B cell (primary cell): ENCODE data around the gene TMTC3. TPM values are rescaled to one million over a fixed set of nuclear protein-coding genes. Genes with fewer than 3 reads are reported as not detected.

Experiments used
- ATAC-seq: fragments of 200-7000 bp; cut with Tn5 transposase; one replicate; pipeline ENCODE4 v1.10.0; 2021; ENCODE audit warnings: low read depth, mild to moderate bottlenecking, moderate number of reproducible peaks, moderate library complexity
- CTCF ChIA-PET: fragments of 350-600 bp; sonication (Branson Sonifier 250); formaldehyde crosslinking; loops from one replicate; lab custom pipeline; 2021; ENCODE audit warnings: antibody characterized with exemption, inconsistent platforms; lab: Charles Lee
- POLR2A ChIA-PET: fragments of 350-600 bp; sonication (Branson Sonifier 250); formaldehyde crosslinking; loops from one replicate; lab custom pipeline; 2021; ENCODE audit warnings: antibody characterized with exemption; lab: Charles Lee
- DNase-seq: peaks from one replicate; pipeline ENCODE4 v3.0.0; 2013
- H2AFZ ChIP-seq: 2 replicates; pipeline ENCODE4 v1.6.1; 2012; ENCODE audit warnings: mild to moderate bottlenecking, low read depth, low read length; ENCODE audit not compliant: insufficient read depth, poor library complexity, severe bottlenecking
- H3K27ac ChIP-seq, 2 donors: 1 replicate in 1 of 2; 2 replicates in 1 of 2; pipeline ENCODE4 v1.5.1; 2012 to 2013; ENCODE audit warnings: low read length in 2 of 2, mild to moderate bottlenecking in 2 of 2, moderate library complexity in 1 of 2
- H3K27me3 ChIP-seq, 4 experiments: fragments of 200-600 bp in 1 of 4; sonication (generic) in 1 of 4; replicated peaks in 1 of 4; 1 replicate in 2 of 4; 2 replicates in 2 of 4; pipeline versions ENCODE4 v1.6.1 to v1.7.0; 2013 to 2016; ENCODE audit warnings: low read length in 3 of 4, mild to moderate bottlenecking in 2 of 4, mixed read lengths in 1 of 4, moderate library complexity in 1 of 4; ENCODE audit not compliant: insufficient read depth in 4 of 4, control insufficient read depth in 3 of 4; ENCODE audit errors: control extremely low read depth in 1 of 4
- H3K36me3 ChIP-seq, 2 experiments: replicated peaks in 1 of 2; 1 replicate in 1 of 2; 2 replicates in 1 of 2; pipeline versions ENCODE4 v1.6.1 to v1.7.1; 2013; ENCODE audit warnings: low read length in 1 of 2; ENCODE audit not compliant: insufficient read depth in 2 of 2, control insufficient read depth in 1 of 2; ENCODE audit errors: control extremely low read depth in 1 of 2, extremely low read depth in 1 of 2
- H3K4me1 ChIP-seq, 2 donors: fragments of 200-600 bp in 1 of 2; sonication (generic) in 1 of 2; 1 replicate in 1 of 2; 2 replicates in 1 of 2; pipeline versions ENCODE4 v1.5.1 to v1.6.1; 2013 to 2017; ENCODE audit warnings: low read length in 2 of 2; ENCODE audit not compliant: control insufficient read depth in 2 of 2, insufficient read depth in 2 of 2
- H3K4me2 ChIP-seq: replicated peaks from 2 replicates; pipeline ENCODE3; 2012; ENCODE audit warnings: mild to moderate bottlenecking, low read depth, low read length; ENCODE audit not compliant: poor library complexity, severe bottlenecking
- H3K4me3 ChIP-seq, 5 experiments: fragments of 200-600 bp in 1 of 5; sonication (generic) in 1 of 5; 1 replicate in 3 of 5; 2 replicates in 2 of 5; pipeline versions ENCODE4 v1.5.1 to v1.7.0; 2011 to 2016; ENCODE audit warnings: low read length in 4 of 5, mild to moderate bottlenecking in 4 of 5, low read depth in 2 of 5, control low read depth in 1 of 5, moderate library complexity in 1 of 5; ENCODE audit not compliant: insufficient read depth in 1 of 5; ENCODE audit errors: control extremely low read depth in 1 of 5, extremely low read depth in 1 of 5
- H3K79me2 ChIP-seq: fragments of 200-600 bp; sonication (generic); one replicate; pipeline ENCODE4 v1.6.0; 2016; ENCODE audit warnings: low read length; ENCODE audit not compliant: control insufficient read depth, insufficient read depth
- H3K9ac ChIP-seq: fragments of 200-600 bp; sonication (generic); 2 replicates; pipeline ENCODE4 v1.6.1; 2017; ENCODE audit warnings: mild to moderate bottlenecking, low read length, moderate library complexity
- H3K9me3 ChIP-seq, 3 donors: one replicate each; pipeline versions ENCODE4 v1.6.1 to v1.7.1; 2013; ENCODE audit warnings: low read length in 2 of 3; ENCODE audit not compliant: control insufficient read depth in 2 of 3, insufficient read depth in 1 of 3; ENCODE audit errors: control extremely low read depth in 1 of 3
- H4K20me1 ChIP-seq: 2 replicates; pipeline ENCODE4 v1.6.0; 2012; ENCODE audit warnings: mild to moderate bottlenecking, low read length; ENCODE audit not compliant: insufficient read depth, control insufficient read depth, poor library complexity, severe bottlenecking
- H3K27ac Mint-ChIP-seq: one replicate; pipeline ENCODE4 v1.8.0; 2021; ENCODE audit warnings: mixed read lengths
- H3K27me3 Mint-ChIP-seq: one replicate; pipeline ENCODE4 v1.8.0; 2021; ENCODE audit warnings: mixed read lengths
- H3K4me1 Mint-ChIP-seq: one replicate; pipeline ENCODE4 v1.8.0; 2021; ENCODE audit warnings: mixed read lengths
- H3K4me3 Mint-ChIP-seq: one replicate; pipeline ENCODE4 v1.8.0; 2021; ENCODE audit warnings: mixed read lengths
- H3K9me3 Mint-ChIP-seq: one replicate; pipeline ENCODE4 v1.8.0; 2022; ENCODE audit warnings: mixed read lengths; ENCODE audit not compliant: insufficient read depth
- EZH2 ChIP-seq: IDR thresholded peaks from 2 replicates; pipeline ENCODE4 v1.6.1; 2012; ENCODE audit warnings: borderline replicate concordance, low read depth, mild to moderate bottlenecking, moderate library complexity, low read length; ENCODE audit not compliant: insufficient read depth, poor library complexity, severe bottlenecking
- WGBS: methylation state at CpG from one replicate; pipeline ENCODE4 v1.1.5; 2013; ENCODE audit warnings: missing lambda C conversion rate; ENCODE audit not compliant: insufficient coverage; 5-methylcytosine and 5-hydroxymethylcytosine counted together
- intact Hi-C: fragments of 100-400 bp; cut with micrococcal nuclease; formaldehyde crosslinking; loops from one replicate; pipeline ENCODE4 v1.10.0; 2022
- polyA plus RNA-seq: library from polyadenylated mRNA; depleted of rRNA; stranded (reverse); fragments of >200 nt; gene quantifications from 2 replicates; pipeline ENCODE4 v1.2.3, GENCODE V29; 2012
- total RNA-seq, 2 donors: library from RNA; stranded (reverse); fragments of 120-200 nt in 1 of 2; gene quantifications; 1 replicate in 1 of 2; 2 replicates in 1 of 2; pipeline versions ENCODE4 v1.2.3 to v1.2.4, GENCODE V29; 2013 to 2022
- TF ChIP-seq, protein P1 (sequence below): fragments of 200-600 bp; IDR thresholded peaks from one replicate; pipeline ENCODE4 v1.8.0; 2022; ENCODE audit warnings: antibody characterized with exemption, mild to moderate bottlenecking

TMTC3 gene
- total and polyA plus RNA-seq, 2 donors (not counting 1 experiment from before 2014, with no cell fraction given), result 1.7 to 10.1 TPM

DNA sequence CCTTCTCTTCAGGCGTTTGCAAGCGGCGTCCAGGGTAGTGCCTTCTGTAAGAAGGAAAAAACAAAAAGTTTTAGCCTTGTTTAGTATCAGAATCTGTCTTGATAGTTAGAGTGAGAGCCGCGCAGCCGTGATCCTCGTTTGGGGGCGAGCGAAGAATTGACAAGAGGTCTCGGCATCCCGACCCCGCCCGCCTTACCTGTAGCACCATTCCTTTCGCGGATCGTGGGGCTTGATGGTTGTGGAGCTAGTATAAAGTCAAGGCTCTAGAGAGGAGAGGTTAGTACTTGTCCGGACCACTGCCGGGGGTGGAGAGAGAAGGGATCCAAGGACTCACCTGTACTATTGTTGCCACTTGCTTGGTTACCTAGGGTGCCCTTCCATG lies 494 bp downstream of the TMTC3 start:
- intact Hi-C loops, result loop anchor here (1.0 to 5.0 kb wide), 4 partner anchors 32 to 1382 kb away; partner anchors contain the start of gene GALNT4
- H3K4me1 Mint-ChIP-seq, result peaks cover 27% of the 10 kb centered on the region
- ATAC-seq (no peak), DNase-seq (no peak)
- Histone ChIP-seq H3K27me3 (no peaks in the 10 kb centered on the region), H3K79me2 (peaks cover 26% of the 10 kb centered on the region), H4K20me1 (no peaks in the 10 kb centered on the region), H3K27ac (peak overlapping the region; percentile 74 to 79), H3K36me3 (no peaks in the 10 kb centered on the region), H3K4me1 (peaks cover 12% of the 10 kb centered on the region in 2 donors), H3K9ac (peak overlapping the region; percentile 89), H3K9me3 (no peaks in the 10 kb centered on the region), H3K4me3 (peak overlapping the region; percentile 74 to 95 (median 82)), H2AFZ (peak overlapping the region; percentile 96), H3K4me2 (peak overlapping the region; percentile 81)
- POLR2A ChIA-PET, result no interaction called here
- peak overlapping the region; percentile 92 for H3K27ac Mint-ChIP-seq
- TF ChIP-seq, protein P1, sequence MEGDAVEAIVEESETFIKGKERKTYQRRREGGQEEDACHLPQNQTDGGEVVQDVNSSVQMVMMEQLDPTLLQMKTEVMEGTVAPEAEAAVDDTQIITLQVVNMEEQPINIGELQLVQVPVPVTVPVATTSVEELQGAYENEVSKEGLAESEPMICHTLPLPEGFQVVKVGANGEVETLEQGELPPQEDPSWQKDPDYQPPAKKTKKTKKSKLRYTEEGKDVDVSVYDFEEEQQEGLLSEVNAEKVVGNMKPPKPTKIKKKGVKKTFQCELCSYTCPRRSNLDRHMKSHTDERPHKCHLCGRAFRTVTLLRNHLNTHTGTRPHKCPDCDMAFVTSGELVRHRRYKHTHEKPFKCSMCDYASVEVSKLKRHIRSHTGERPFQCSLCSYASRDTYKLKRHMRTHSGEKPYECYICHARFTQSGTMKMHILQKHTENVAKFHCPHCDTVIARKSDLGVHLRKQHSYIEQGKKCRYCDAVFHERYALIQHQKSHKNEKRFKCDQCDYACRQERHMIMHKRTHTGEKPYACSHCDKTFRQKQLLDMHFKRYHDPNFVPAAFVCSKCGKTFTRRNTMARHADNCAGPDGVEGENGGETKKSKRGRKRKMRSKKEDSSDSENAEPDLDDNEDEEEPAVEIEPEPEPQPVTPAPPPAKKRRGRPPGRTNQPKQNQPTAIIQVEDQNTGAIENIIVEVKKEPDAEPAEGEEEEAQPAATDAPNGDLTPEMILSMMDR, result no peak
- no peak for TF ChIP-seq EZH2
- no peaks in the 10 kb centered on the region for H3K9me3 Mint-ChIP-seq
- H3K27me3 Mint-ChIP-seq, result no peaks in the 10 kb centered on the region
- peak overlapping the region; percentile 92 for H3K4me3 Mint-ChIP-seq
- CTCF ChIA-PET, result interaction anchor here (0.9 kb wide), 1 partner anchor 1383 kb away, joined by 3 read pairs; the partner anchor contains the start of gene POC1B
- under 1% methylated on average over 18 of the region's 18 CpGs for WGBS

DNA sequence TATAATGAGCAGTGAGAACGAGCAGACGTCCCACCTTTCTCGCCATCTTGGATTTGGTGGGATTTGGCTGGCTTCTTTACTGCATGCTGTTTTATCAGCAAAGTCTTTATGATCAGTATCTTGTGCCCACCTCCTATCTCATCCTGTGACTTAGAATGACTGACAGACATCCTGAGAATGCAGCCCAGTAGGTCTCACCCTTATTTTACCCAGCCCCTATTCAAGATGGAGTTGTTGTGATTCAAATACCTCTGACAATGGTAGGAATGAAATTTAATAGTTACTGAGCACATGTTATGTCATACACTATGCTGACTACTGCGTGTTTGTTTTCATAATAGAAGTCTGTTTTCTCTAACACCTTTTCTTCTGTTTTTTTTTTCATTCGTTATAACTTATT lies 1.9 kb downstream of the TMTC3 start:
- 93% methylated on average over 3 of the region's 5 CpGs for WGBS
- TF ChIP-seq, protein P1, result no peak
- TF ChIP-seq EZH2, result no peak
- Mint-ChIP-seq H3K27ac (no peak overlapping the region), H3K4me3 (peak overlapping the region; percentile 53), H3K9me3 (no peaks in the 10 kb centered on the region), H3K4me1 (peaks cover 28% of the 10 kb centered on the region), H3K27me3 (no peaks in the 10 kb centered on the region)
- ChIA-PET POLR2A (no interaction called here), CTCF (no interaction called here)
- peaks cover 26% of the 10 kb centered on the region for H3K79me2 ChIP-seq
- peaks cover 0 to 3% of the 10 kb centered on the region in 2 experiments for H3K36me3 ChIP-seq
- H3K4me1 ChIP-seq, result peaks cover 12% of the 10 kb centered on the region in 2 donors
- intact Hi-C loops, result loop anchor here (5.0 kb wide), 1 partner anchor 1203 kb away; no protein-coding TSS in a partner anchor
- H3K4me2 ChIP-seq, result no peak overlapping the region
- H4K20me1 ChIP-seq, result no peaks in the 10 kb centered on the region
- no peak overlapping the region for H3K4me3 ChIP-seq
- no peak for DNase-seq
- H3K27me3 ChIP-seq, result no peaks in the 10 kb centered on the region
- H3K9me3 ChIP-seq, result no peaks in the 10 kb centered on the region
- H2AFZ ChIP-seq, result no peak overlapping the region
- no peak overlapping the region for H3K27ac ChIP-seq
- no peak overlapping the region for H3K9ac ChIP-seq
- ATAC-seq, result no peak
